ENCODE results near the gene APLP1. TPM values are rescaled to one million over a fixed set of nuclear protein-coding genes. Genes with fewer than 3 reads are reported as not detected.

APLP1 gene
- total and polyA plus RNA-seq, 2 donors (not counting 3 experiments of a cell fraction or from before 2014, with no cell fraction given), result 6.2 to 13.0 TPM

DNA sequence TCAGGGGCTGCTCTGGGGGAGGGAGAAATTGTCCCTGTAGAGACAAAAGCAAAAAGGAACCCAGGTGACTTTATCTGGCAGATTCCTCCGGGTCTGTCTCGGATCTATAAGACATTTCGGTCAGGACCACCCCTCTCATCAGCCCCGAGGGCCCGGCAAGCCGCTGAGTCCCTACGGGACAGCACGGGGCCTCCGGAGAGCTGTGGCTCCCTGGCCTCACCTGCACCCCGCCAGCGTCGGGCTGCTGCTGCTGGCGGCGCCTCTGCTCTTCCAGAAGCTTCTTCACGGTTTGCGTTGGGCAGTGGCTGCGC, 30.1 kb downstream of the APLP1 start:
- ChIA-PET CTCF (interaction anchor here (0.9 kb wide), 1 partner anchor 33 kb away, joined by 3 read pairs; no protein-coding TSS in a partner anchor), POLR2A (no interaction called here)
- intact Hi-C loops (cut with micrococcal nuclease) (no loop called here), dilution Hi-C loops (cut with MboI; ENCODE audit: extremely low pct_ligation_motif_present, low sequenced_read_pairs) (no loop called here)
- H3K4me2 ChIP-seq (ENCODE audit: insufficient read depth, low read length), result peak overlapping the region; percentile 92
- peak; percentile 18 for DNase-seq (ENCODE audit: low read depth, low spot score)
- no peak for TF ChIP-seq GATA2 (IDR thresholded peaks at IDR 0.05; ENCODE audit: insufficient read depth, insufficient read length, low read depth, low read length)
- no peak for TF ChIP-seq FOS (IDR thresholded peaks at IDR 0.05; ENCODE audit: borderline replicate concordance, insufficient read depth, low read length)
- no peak for TF ChIP-seq JUN (IDR thresholded peaks at IDR 0.05; ENCODE audit: borderline replicate concordance, insufficient read depth, insufficient read length, low read depth)
- TF ChIP-seq, protein P1, sequence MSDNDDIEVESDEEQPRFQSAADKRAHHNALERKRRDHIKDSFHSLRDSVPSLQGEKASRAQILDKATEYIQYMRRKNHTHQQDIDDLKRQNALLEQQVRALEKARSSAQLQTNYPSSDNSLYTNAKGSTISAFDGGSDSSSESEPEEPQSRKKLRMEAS (IDR thresholded peaks at IDR 0.05; ENCODE audit: insufficient read depth, insufficient read length), result no peak
- no peak for TF ChIP-seq POLR2A (IDR thresholded peaks at IDR 0.05; ENCODE audit: low read depth, low read length)
- H3K27ac ChIP-seq (ENCODE audit: insufficient read depth, low read depth, low read length), result no peak overlapping the region
- no peaks in the 10 kb centered on the region for H4K20me1 ChIP-seq (replicated peaks; ENCODE audit: control insufficient read depth, extremely low read depth, insufficient read depth, low read length)
- peak overlapping the region; percentile 65 to 96 (median 85) for H3K4me3 ChIP-seq (replicated peaks in 1 of 3; ENCODE audit: insufficient read depth in 1 of 3, low read depth in 1 of 3, low read length in 3 of 3)
- FAIRE-seq, result peak; percentile 54
- H2AFZ ChIP-seq (ENCODE audit: low read depth, low read length), result peak overlapping the region; percentile 90
- H3K9me1 ChIP-seq (replicated peaks; ENCODE audit: control insufficient read depth, extremely low read depth, insufficient read depth, low read length), result no peaks in the 10 kb centered on the region
- peak overlapping the region; percentile 78 for H3K9ac ChIP-seq (replicated peaks; ENCODE audit: extremely low read depth, insufficient read depth, low read length)
- peaks cover 0 to 6% of the 10 kb centered on the region in 2 experiments for H3K27me3 ChIP-seq (ENCODE audit: control insufficient read depth in 2 of 2, insufficient read depth in 2 of 2, low read length in 2 of 2)
- no peaks in the 10 kb centered on the region for H3K9me3 ChIP-seq (replicated peaks; ENCODE audit: control insufficient read depth, insufficient read depth, low read length)
- peaks cover 2% of the 10 kb centered on the region for H3K79me2 ChIP-seq (ENCODE audit: control insufficient read depth, insufficient read depth, low read length)
- peaks cover 0 to 10% of the 10 kb centered on the region in 2 experiments for H3K36me3 ChIP-seq (ENCODE audit: control insufficient read depth in 2 of 2, extremely low read depth in 1 of 2, insufficient read depth in 2 of 2, low read length in 2 of 2)
- peaks cover 14% of the 10 kb centered on the region for H3K4me1 ChIP-seq (ENCODE audit: control insufficient read depth, extremely low read depth, insufficient read depth, low read length)
- no TSS peak for BruUV-seq (replicated peaks)

DNA sequence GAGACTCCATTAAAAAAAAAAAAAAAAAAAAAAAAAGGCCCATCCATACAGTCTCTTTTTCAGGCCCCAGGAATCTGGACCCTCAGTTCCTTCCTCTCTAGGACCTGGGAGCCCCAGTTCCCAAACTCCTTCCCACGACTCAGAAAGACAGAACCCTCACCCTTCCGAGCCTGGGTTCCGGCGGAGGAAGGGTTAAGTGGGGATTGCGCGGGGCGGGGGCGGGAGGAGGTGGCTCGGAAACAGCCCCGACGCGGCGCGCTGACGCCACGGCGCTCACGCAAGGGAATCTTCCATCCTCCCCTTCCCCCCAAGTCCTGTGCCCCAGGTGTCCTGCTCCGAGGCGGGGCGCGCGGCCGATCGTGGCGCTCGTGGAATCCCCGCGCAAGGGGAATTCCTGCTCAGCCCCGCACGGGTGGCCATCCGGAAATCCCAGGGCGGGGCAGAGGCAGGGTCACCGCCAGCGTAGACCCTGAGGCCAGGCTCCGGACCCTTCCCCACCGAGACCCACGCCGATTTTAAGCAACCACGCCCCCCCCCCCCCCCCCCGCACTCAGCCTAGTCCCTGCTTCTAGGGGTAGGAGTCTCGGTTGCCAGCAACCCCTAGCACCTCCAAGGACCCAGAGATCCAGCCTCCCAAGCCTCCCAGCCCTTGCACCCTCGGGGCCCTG, 31.3 kb downstream of the APLP1 start:
- Histone ChIP-seq H3K27me3 (ENCODE audit: control insufficient read depth in 2 of 2, insufficient read depth in 2 of 2, low read length in 2 of 2) (peaks cover 0 to 6% of the 10 kb centered on the region in 2 experiments), H3K4me1 (ENCODE audit: control insufficient read depth, extremely low read depth, insufficient read depth, low read length) (peaks cover 16% of the 10 kb centered on the region), H3K9me3 (replicated peaks; ENCODE audit: control insufficient read depth, insufficient read depth, low read length) (no peaks in the 10 kb centered on the region), H3K79me2 (ENCODE audit: control insufficient read depth, insufficient read depth, low read length) (peaks cover 2% of the 10 kb centered on the region), H3K4me2 (ENCODE audit: insufficient read depth, low read length) (peak overlapping the region; percentile 92), H3K36me3 (ENCODE audit: control insufficient read depth in 2 of 2, extremely low read depth in 1 of 2, insufficient read depth in 2 of 2, low read length in 2 of 2) (peaks cover 0 to 8% of the 10 kb centered on the region in 2 experiments), H3K9ac (replicated peaks; ENCODE audit: extremely low read depth, insufficient read depth, low read length) (peak overlapping the region; percentile 78), H3K27ac (ENCODE audit: insufficient read depth, low read depth, low read length) (peak overlapping the region; percentile 65), H3K4me3 (replicated peaks in 1 of 3; ENCODE audit: insufficient read depth in 1 of 3, low read depth in 1 of 3, low read length in 3 of 3) (peak overlapping the region; percentile 65 to 96 (median 85)), H3K9me1 (replicated peaks; ENCODE audit: control insufficient read depth, extremely low read depth, insufficient read depth, low read length) (no peaks in the 10 kb centered on the region), H4K20me1 (replicated peaks; ENCODE audit: control insufficient read depth, extremely low read depth, insufficient read depth, low read length) (no peaks in the 10 kb centered on the region), H2AFZ (ENCODE audit: low read depth, low read length) (peak overlapping the region; percentile 90)
- dilution Hi-C loops (cut with MboI; ENCODE audit: extremely low pct_ligation_motif_present, low sequenced_read_pairs), result no loop called here
- FAIRE-seq, result peak; percentile 79
- DNase-seq (ENCODE audit: low read depth, low spot score), result peak; percentile 70
- CTCF ChIA-PET, result interaction anchor here (1.4 kb wide), 1 partner anchor 18 kb away, joined by 3 read pairs; no protein-coding TSS in a partner anchor
- TF ChIP-seq EZH2 (IDR thresholded peaks at IDR 0.05; ENCODE audit: borderline replicate concordance, low read depth, low read length, severe bottlenecking), result no peak
- TF ChIP-seq POLR2A (IDR thresholded peaks at IDR 0.05; ENCODE audit: low read depth, low read length), result no peak
- TF ChIP-seq POLR2AphosphoS5 (IDR thresholded peaks at IDR 0.05; ENCODE audit: insufficient read depth, low read depth, low read length), result peak; percentile 37
- TF ChIP-seq, protein P1 (IDR thresholded peaks at IDR 0.05; ENCODE audit: insufficient read depth, insufficient read length), result no peak
- no TSS peak for BruUV-seq (replicated peaks)
- intact Hi-C loops (cut with micrococcal nuclease), result loop anchor here (1.0 kb wide), 2 partner anchors 32 to 182 kb away; no protein-coding TSS in a partner anchor
- POLR2A ChIA-PET, result no interaction called here
